B cell (primary cell): Measurements from ENCODE around the gene FGFR3.

ENCODE experiments used
- EZH2 ChIP-seq: IDR thresholded peaks from 2 replicates; pipeline ENCODE4 v1.6.1; 2012; ENCODE audit warnings: borderline replicate concordance, low read depth, mild to moderate bottlenecking, moderate library complexity, low read length; ENCODE audit not compliant: insufficient read depth, poor library complexity, severe bottlenecking
- TF ChIP-seq, protein P1 (sequence below): fragments of 200-600 bp; IDR thresholded peaks from one replicate; pipeline ENCODE4 v1.8.0; 2022; ENCODE audit warnings: antibody characterized with exemption, mild to moderate bottlenecking

DNA sequence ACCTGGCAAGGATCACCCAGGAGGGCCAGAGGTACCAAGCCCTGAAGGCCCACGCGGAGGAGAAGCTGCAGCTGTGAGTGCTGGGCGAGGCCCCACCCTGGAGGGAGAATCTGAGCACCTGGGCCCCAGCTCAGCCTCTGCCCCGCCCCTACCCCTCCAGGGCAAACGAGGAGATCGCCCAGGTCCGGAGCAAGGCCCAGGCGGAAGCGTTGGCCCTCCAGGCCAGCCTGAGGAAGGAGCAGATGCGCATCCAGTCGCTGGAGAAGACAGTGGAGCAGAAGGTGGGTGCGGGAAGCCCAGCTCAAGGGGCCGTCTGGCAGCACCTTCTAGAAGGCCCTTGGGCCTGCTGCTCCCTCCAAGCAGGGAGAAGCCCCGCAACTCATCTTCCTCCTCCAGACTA is 48.5 kb upstream of the FGFR3 start:
- TF ChIP-seq, protein P1, sequence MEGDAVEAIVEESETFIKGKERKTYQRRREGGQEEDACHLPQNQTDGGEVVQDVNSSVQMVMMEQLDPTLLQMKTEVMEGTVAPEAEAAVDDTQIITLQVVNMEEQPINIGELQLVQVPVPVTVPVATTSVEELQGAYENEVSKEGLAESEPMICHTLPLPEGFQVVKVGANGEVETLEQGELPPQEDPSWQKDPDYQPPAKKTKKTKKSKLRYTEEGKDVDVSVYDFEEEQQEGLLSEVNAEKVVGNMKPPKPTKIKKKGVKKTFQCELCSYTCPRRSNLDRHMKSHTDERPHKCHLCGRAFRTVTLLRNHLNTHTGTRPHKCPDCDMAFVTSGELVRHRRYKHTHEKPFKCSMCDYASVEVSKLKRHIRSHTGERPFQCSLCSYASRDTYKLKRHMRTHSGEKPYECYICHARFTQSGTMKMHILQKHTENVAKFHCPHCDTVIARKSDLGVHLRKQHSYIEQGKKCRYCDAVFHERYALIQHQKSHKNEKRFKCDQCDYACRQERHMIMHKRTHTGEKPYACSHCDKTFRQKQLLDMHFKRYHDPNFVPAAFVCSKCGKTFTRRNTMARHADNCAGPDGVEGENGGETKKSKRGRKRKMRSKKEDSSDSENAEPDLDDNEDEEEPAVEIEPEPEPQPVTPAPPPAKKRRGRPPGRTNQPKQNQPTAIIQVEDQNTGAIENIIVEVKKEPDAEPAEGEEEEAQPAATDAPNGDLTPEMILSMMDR: no peak
- no peak for TF ChIP-seq EZH2
